ENCODE measurements around the gene PPP1R12A.

GRCh38 chr12:79761341-79761740 lies 173.6 kb downstream of the PPP1R12A start:
- TF ChIP-seq CTCF (IDR thresholded peaks at IDR 0.05), result no peak
- no peak for TF ChIP-seq POLR2A (IDR thresholded peaks at IDR 0.05; ENCODE audit: low read length)
- no peak for TF ChIP-seq KDM5A (IDR thresholded peaks at IDR 0.05)
- no peak for TF ChIP-seq EP300 (IDR thresholded peaks at IDR 0.05)
- no peak for TF ChIP-seq CEBPB (IDR thresholded peaks at IDR 0.05)
- TF ChIP-seq NFE2L2 (conservative IDR thresholded peaks at IDR 0.05; ENCODE audit: low read length), result no peak
- TF ChIP-seq PHF8 (IDR thresholded peaks at IDR 0.05; ENCODE audit: borderline replicate concordance, low read depth), result no peak
- no peak for TF ChIP-seq NR3C1 (IDR thresholded peaks at IDR 0.05)
- TF ChIP-seq MAZ (IDR thresholded peaks at IDR 0.05; ENCODE audit: borderline replicate concordance, low read depth, low read length), result no peak
